Heart left ventricle (tissue), 13 donors: ENCODE results near the gene KRTAP10-10.

Source experiments
- CTCF ChIP-seq, 12 donors: fragments of 200-600 bp; sonication (generic) in 4 of 12; IDR thresholded peaks; one replicate each; pipeline versions ENCODE4 v1.5.0 to v1.8.0; 2018 to 2022; ENCODE audit warnings: antibody characterized with exemption in 12 of 12, mild to moderate bottlenecking in 5 of 12
- POLR2A ChIP-seq, 2 donors: fragments of 450-650 bp; IDR thresholded peaks; one replicate each; pipeline ENCODE4 v1.6.1; 2017; ENCODE audit warnings: antibody characterized with exemption in 2 of 2, mild to moderate bottlenecking in 2 of 2, moderate library complexity in 2 of 2
- donor health status: ischemic (EF 13 %, LVEDD 7.1; RV severe dilation, severe dysfunction).
- donor health status: DM: no; HTN: yes; CAD: no.
- donor health status: DM: no; HTN: no; CAD: no.
- donor health status: ischemic (EF 25% LVEDD 6.9; RV normal size, moderate dysfunction).
- donor health status: ischemic (EF 25% LVEDD 5.7; RV mildly dilated, moderate dysfunction).
- donor health status: ischemic (EF 35%, LVEDD 5.7; RV mildly dilated, moderate dysfunction).
- donor health status: nonischemic (EF 11% LVEDD 7.7; RV severe dilation, severe dysfunction).
- donor health status: DM: yes; HTN: yes; CAD: no.
- donor health status: PGD.
- donor health status: ischemic (EF 29% LVEDD 5.4; RV normal size, mild dysfunction).
- donor health status: nonischemic (EF 23%, LVEDD 6.1; RV moderate dilation, normal function).

DNA sequence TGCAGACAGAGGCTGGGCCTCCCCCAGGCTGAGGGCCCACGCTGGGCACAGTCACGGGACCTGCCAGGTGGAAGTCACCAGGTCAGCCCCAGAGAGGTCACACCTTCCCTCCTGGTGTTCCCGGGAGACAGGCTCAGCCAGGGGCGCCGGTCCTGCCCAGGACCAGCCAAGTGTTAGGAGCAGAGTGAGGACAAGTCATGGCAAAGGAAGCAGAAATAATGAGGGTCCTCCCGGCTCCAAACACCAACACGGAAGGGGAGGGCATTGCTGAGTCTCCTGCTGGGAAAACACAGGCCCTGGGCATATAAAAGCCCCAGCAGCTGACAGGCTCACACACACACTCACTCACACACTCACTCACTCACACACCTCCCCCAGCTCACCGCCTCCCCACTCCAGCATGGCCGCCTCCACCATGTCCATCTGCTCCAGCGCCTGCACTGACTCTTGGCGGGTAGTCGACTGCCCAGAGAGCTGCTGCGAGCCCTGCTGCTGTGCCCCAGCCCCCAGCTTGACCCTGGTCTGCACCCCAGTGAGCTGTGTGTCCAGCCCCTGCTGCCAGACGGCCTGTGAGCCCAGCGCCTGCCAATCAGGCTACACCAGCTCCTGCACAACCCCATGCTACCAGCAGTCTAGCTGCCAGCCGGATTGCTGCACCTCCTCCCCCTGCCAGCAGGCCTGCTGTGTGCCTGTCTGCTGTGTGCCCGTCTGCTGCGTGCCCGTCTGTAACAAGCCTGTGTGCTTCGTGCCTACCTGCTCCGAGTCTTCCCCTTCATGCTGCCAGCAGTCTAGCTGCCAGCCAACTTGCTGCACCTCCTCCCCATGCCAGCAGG is at the start of gene KRTAP10-10:
- TF ChIP-seq POLR2A (IDR thresholded peaks at IDR 0.05): no peak
- TF ChIP-seq CTCF (IDR thresholded peaks at IDR 0.05): no peak
